Neutrophil (primary cell): Measurements from ENCODE around the gene ACAT2.
"Not testable (repeated sequence)": the region's sequence is repeated elsewhere in the genome, so short reads cannot be mapped to it uniquely, and the experiment has no call there.

Experiments
- H3K27ac ChIP-seq: fragments of 200-600 bp; sonication (generic); 2 replicates; pipeline ENCODE4 v1.5.1; 2016; ENCODE audit warnings: mild to moderate bottlenecking, moderate library complexity
- H3K27me3 ChIP-seq: fragments of 200-600 bp; sonication (generic); 2 replicates; pipeline ENCODE4 v1.6.0; 2016; ENCODE audit warnings: mild to moderate bottlenecking
- H3K36me3 ChIP-seq: fragments of 200-600 bp; sonication (generic); 2 replicates; pipeline ENCODE4 v1.5.1; 2017
- H3K4me1 ChIP-seq, 2 experiments: fragments of 200-600 bp in 1 of 2; sonication (generic) in 1 of 2; 1 replicate in 1 of 2; 2 replicates in 1 of 2; pipeline versions ENCODE4 v1.5.1 to v1.6.1; 2013 to 2016; ENCODE audit warnings: low read depth in 1 of 2, low read length in 1 of 2, mild to moderate bottlenecking in 1 of 2, moderate library complexity in 1 of 2; ENCODE audit not compliant: control insufficient read depth in 1 of 2, insufficient read depth in 1 of 2
- H3K4me3 ChIP-seq, 2 experiments: fragments of 200-600 bp in 1 of 2; sonication (generic) in 1 of 2; 1 replicate in 1 of 2; 2 replicates in 1 of 2; pipeline ENCODE4 v1.5.1; 2013 to 2016; ENCODE audit warnings: low read depth in 1 of 2, low read length in 1 of 2, mild to moderate bottlenecking in 1 of 2, moderate library complexity in 1 of 2
- H3K9me3 ChIP-seq: fragments of 200-600 bp; sonication (generic); 2 replicates; pipeline ENCODE4 v1.5.1; 2016
- TF ChIP-seq, protein P1 (sequence below): fragments of 200-600 bp; sonication (generic); IDR thresholded peaks from 2 replicates; pipeline ENCODE4 v1.5.1; 2016; ENCODE audit warnings: antibody characterized with exemption

Gene ACAT2

DNA sequence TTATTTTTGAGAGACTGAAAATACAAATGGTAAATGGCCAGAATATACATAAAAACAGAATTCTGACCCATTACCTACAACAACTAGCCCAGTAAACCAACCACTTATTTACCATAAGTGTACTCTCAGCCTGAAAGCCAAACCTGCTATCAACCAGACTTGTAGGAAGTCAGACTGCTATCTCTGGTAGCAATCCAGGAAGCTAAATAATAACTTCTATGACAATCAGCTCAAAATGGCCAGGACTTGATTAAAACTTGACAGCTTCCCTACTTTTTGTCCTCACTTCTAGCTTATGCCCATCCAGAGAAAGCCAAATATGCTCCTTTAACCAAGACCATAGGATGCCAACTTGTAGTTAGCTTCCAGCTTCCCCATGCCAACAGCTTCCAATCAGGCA, 39.2 kb upstream of the ACAT2 start:
- H3K9me3 ChIP-seq: no peaks in the 10 kb centered on the region
- TF ChIP-seq, protein P1, sequence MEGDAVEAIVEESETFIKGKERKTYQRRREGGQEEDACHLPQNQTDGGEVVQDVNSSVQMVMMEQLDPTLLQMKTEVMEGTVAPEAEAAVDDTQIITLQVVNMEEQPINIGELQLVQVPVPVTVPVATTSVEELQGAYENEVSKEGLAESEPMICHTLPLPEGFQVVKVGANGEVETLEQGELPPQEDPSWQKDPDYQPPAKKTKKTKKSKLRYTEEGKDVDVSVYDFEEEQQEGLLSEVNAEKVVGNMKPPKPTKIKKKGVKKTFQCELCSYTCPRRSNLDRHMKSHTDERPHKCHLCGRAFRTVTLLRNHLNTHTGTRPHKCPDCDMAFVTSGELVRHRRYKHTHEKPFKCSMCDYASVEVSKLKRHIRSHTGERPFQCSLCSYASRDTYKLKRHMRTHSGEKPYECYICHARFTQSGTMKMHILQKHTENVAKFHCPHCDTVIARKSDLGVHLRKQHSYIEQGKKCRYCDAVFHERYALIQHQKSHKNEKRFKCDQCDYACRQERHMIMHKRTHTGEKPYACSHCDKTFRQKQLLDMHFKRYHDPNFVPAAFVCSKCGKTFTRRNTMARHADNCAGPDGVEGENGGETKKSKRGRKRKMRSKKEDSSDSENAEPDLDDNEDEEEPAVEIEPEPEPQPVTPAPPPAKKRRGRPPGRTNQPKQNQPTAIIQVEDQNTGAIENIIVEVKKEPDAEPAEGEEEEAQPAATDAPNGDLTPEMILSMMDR: no peak
- no peak overlapping the region for H3K27ac ChIP-seq
- H3K27me3 ChIP-seq: no peaks in the 10 kb centered on the region
- peaks cover 17 to 20% of the 10 kb centered on the region in 2 experiments for H3K4me1 ChIP-seq
- no peak overlapping the region for H3K4me3 ChIP-seq
- H3K36me3 ChIP-seq: no peaks in the 10 kb centered on the region

DNA sequence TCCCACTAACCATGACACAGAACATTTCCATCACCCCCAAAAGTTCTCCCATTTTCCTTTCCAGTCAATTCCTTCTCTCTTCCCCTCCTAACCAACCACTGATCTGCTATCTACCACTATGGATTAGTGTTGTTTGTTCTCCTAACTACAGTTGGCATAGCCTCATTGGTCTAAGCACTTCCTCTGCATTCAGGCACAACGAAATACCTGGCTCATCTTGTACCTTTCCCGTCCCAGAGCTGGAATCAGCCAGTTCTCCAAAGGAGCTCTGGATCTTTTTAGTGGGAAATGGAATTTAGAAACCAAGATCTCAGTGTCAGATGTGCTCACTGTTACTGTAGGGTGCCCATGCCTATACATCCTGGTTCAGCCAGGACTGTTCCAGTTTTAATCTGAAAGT, 38.6 kb upstream of the ACAT2 start:
- no peak overlapping the region for H3K4me3 ChIP-seq
- no peak overlapping the region for H3K27ac ChIP-seq
- H3K4me1 ChIP-seq: peaks cover 17 to 24% of the 10 kb centered on the region in 2 experiments
- TF ChIP-seq, protein P1: no peak
- H3K36me3 ChIP-seq: no peaks in the 10 kb centered on the region
- H3K27me3 ChIP-seq: no peaks in the 10 kb centered on the region
- H3K9me3 ChIP-seq: no peaks in the 10 kb centered on the region

DNA sequence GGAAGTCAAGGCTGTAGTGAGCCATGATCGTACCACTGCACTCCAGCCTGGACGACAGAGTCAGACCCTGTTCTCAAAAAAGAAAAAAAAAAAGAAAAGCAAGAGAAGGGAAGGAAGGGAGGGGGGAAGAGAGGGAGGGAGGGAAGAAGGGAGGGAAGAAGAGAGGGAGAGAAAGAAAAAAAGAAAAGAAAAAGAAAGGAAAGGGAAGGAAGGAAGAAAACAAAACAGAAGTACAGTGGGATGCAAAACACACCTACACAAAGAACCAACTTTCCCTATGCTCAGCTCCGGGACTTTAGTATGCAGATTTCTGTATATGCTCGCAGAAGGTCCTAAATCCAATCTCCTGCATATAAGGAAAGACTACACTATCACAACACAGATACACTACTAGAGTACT, 37.1 kb upstream of the ACAT2 start:
- H3K4me3 ChIP-seq: no peak overlapping the region
- no peaks in the 10 kb centered on the region for H3K36me3 ChIP-seq
- no peak overlapping the region for H3K27ac ChIP-seq
- no peaks in the 10 kb centered on the region for H3K27me3 ChIP-seq
- TF ChIP-seq, protein P1: no peak
- no peaks in the 10 kb centered on the region for H3K9me3 ChIP-seq
- peaks cover 32 to 39% of the 10 kb centered on the region in 2 experiments for H3K4me1 ChIP-seq

DNA sequence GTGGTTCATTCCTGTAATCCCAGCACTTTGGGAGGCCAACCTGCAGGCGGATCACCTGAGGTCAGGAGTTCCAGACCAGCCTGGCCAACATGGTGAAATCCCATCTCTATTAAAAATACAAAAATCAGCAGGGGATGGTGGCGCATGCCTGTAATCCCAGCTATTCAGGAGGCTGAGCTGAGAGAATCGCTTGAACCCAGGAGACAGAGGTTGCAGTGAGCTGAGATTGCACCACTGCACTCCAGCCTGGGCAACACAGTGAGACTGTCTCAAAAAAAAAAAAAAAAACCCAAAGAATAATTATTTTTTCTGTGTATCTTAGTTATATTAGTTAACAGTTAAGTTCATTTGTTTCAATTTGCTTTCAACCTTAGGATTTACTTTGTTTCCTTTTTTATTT, 36.6 kb upstream of the ACAT2 start:
- H3K4me3 ChIP-seq: not testable (repeated sequence)

DNA sequence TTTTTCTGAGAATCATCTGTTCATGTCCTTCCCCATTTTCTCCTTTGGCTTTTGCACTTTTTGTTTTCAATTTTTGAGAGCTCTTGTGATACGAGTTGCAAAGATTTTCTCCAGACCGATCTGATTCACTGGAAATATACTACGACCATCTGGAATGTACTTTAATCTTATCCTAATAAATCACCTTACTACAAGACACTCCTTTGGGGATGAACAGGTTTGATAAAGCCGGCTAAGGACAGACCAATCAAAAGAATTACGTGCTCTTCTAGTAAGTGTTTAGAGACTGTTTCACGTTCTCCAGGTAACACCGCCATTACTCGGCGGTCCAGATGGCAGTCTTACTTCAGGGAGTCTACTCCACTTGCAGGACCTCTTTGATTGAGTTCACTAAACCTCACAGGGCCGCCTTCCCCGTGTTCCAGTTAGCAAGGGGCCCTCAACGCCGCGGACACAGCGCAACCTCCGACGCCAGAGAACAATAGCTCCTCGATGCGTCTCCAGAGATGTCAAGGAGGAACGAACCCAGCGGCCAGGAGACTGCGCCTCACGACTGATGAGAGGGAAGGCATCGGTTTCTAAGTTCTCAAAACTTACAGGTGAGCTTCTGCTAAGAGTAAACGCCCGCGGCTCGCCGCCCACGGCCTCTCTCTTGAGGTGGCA, 35.5 kb upstream of the ACAT2 start:
- Histone ChIP-seq H3K9me3 (no peaks in the 10 kb centered on the region), H3K36me3 (no peaks in the 10 kb centered on the region), H3K27ac (peak overlapping the region; percentile 98), H3K4me3 (peak overlapping the region; percentile 96 to 97), H3K4me1 (peaks cover 40 to 52% of the 10 kb centered on the region in 2 experiments), H3K27me3 (no peaks in the 10 kb centered on the region)
- TF ChIP-seq, protein P1: no peak

More for the DNA sequence above, 36.6 kb upstream of the ACAT2 start:
- Histone ChIP-seq H3K4me1 (peaks cover 36 to 43% of the 10 kb centered on the region in 2 experiments), H3K27ac (peak overlapping the region; percentile 98)
- not testable (repeated sequence) for H3K9me3 ChIP-seq, H3K27me3 ChIP-seq, H3K36me3 ChIP-seq

DNA sequence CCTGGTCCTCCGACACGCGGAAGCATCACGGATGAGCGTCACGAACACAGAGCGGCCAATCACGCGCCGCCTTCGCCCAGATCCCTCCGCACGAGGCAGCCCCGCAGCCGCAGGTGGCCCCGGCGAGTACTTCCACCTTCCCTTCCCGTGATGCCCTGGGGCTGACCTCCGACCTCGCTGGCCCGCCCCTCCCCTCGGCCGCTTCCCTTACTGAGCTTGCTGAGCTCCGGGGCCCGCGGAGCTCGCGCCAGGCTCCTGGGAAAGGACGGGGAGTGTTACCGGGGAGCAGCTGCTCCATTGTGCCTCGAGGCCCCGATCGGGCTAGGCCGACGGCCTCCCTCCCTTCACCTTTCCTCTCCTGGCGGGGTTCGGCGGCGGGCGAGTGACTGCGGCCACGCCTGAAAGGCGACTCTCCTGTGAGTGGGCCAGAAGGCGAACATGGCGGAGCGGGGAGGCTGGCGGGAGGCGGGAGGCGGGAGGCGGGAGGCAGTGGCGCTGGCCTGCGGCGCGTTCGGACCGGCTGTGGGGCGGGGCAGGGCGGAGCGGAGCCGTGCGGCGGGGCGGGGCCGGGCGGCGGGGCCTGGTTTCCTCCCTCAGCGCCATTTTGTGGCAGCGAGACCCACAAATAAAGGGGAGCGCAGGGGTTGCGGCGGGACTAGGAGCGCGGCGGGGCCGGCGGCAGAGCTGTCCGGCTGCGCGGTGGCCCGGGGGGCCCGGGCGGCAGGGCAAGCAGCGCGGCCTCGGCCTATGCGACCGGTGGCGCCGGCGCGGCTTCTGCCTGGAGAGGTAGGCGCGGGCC, 34.7 kb upstream of the ACAT2 start, which contains the start of gene WTAP:
TSS of gene WTAP (plus strand) at position 589 of the 799 bp plus-strand sequence. CDS start 8,760 bp downstream, outside the sequence.
- no peaks in the 10 kb centered on the region for H3K9me3 ChIP-seq
- peak within 1 kb of the TSS; percentile 98 for H3K27ac ChIP-seq
- no peaks in the 10 kb centered on the region for H3K27me3 ChIP-seq
- TF ChIP-seq, protein P1: peak; percentile 50
- H3K36me3 ChIP-seq: no peaks in the 10 kb centered on the region
- H3K4me3 ChIP-seq: peak within 1 kb of the TSS; percentile 96 to 97
- H3K4me1 ChIP-seq: peaks cover 46 to 54% of the 10 kb centered on the region in 2 experiments
